Measurements from ENCODE around the gene XXYLT1. TPM values are rescaled to one million over a fixed set of nuclear protein-coding genes. Genes with fewer than 3 reads are reported as not detected.

The XXYLT1 gene
- total RNA-seq, 1 donor from 2014 or later, result 14.5 TPM

GRCh38 chr3:195021692-195022091, 249.3 kb downstream of the XXYLT1 start:
- intact Hi-C loops (cut with DNase I), result no loop called here
- H3K36me3 ChIP-seq, result no peaks in the 10 kb centered on the region
- no peak for DNase-seq (ENCODE audit: extremely low spot score in 2 of 2)
- H3K9me3 ChIP-seq, result no peaks in the 10 kb centered on the region
- H3K4me3 ChIP-seq, result no peak overlapping the region
- H3K27ac ChIP-seq, result no peak overlapping the region
- no peaks in the 10 kb centered on the region for H3K27me3 ChIP-seq
- TF ChIP-seq, protein P1, sequence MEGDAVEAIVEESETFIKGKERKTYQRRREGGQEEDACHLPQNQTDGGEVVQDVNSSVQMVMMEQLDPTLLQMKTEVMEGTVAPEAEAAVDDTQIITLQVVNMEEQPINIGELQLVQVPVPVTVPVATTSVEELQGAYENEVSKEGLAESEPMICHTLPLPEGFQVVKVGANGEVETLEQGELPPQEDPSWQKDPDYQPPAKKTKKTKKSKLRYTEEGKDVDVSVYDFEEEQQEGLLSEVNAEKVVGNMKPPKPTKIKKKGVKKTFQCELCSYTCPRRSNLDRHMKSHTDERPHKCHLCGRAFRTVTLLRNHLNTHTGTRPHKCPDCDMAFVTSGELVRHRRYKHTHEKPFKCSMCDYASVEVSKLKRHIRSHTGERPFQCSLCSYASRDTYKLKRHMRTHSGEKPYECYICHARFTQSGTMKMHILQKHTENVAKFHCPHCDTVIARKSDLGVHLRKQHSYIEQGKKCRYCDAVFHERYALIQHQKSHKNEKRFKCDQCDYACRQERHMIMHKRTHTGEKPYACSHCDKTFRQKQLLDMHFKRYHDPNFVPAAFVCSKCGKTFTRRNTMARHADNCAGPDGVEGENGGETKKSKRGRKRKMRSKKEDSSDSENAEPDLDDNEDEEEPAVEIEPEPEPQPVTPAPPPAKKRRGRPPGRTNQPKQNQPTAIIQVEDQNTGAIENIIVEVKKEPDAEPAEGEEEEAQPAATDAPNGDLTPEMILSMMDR (IDR thresholded peaks at IDR 0.05), result no peak
- TF ChIP-seq POLR2AphosphoS5 (IDR thresholded peaks at IDR 0.05; ENCODE audit: insufficient read depth in 1 of 2, low read depth in 1 of 2), result no peak
- TF ChIP-seq POLR2A (IDR thresholded peaks at IDR 0.05), result no peak
- H3K4me1 ChIP-seq, result no peaks in the 10 kb centered on the region

GRCh38 chr3:195020921-195021320, 250.0 kb downstream of the XXYLT1 start:
- H3K36me3 ChIP-seq, result no peaks in the 10 kb centered on the region
- intact Hi-C loops (cut with DNase I), result no loop called here
- no peak for DNase-seq (ENCODE audit: extremely low spot score in 2 of 2)
- H3K27me3 ChIP-seq, result no peaks in the 10 kb centered on the region
- TF ChIP-seq, protein P1 (IDR thresholded peaks at IDR 0.05), result no peak
- TF ChIP-seq POLR2A (IDR thresholded peaks at IDR 0.05) (no peak), POLR2AphosphoS5 (IDR thresholded peaks at IDR 0.05; ENCODE audit: insufficient read depth in 1 of 2, low read depth in 1 of 2) (no peak)
- no peak overlapping the region for H3K4me3 ChIP-seq
- H3K9me3 ChIP-seq, result no peaks in the 10 kb centered on the region
- H3K4me1 ChIP-seq, result no peaks in the 10 kb centered on the region
- H3K27ac ChIP-seq, result no peak overlapping the region

GRCh38 chr3:195020185-195020584, 250.8 kb downstream of the XXYLT1 start:
- H3K9me3 ChIP-seq, result no peaks in the 10 kb centered on the region
- no peak for DNase-seq (ENCODE audit: extremely low spot score in 2 of 2)
- H3K4me3 ChIP-seq, result no peak overlapping the region
- H3K4me1 ChIP-seq, result no peaks in the 10 kb centered on the region
- H3K27me3 ChIP-seq, result no peaks in the 10 kb centered on the region
- H3K27ac ChIP-seq, result no peak overlapping the region
- intact Hi-C loops (cut with DNase I), result no loop called here
- no peaks in the 10 kb centered on the region for H3K36me3 ChIP-seq
- TF ChIP-seq POLR2AphosphoS5 (IDR thresholded peaks at IDR 0.05; ENCODE audit: insufficient read depth in 1 of 2, low read depth in 1 of 2) (no peak), POLR2A (IDR thresholded peaks at IDR 0.05) (no peak)
- TF ChIP-seq, protein P1 (IDR thresholded peaks at IDR 0.05), result no peak

DNA sequence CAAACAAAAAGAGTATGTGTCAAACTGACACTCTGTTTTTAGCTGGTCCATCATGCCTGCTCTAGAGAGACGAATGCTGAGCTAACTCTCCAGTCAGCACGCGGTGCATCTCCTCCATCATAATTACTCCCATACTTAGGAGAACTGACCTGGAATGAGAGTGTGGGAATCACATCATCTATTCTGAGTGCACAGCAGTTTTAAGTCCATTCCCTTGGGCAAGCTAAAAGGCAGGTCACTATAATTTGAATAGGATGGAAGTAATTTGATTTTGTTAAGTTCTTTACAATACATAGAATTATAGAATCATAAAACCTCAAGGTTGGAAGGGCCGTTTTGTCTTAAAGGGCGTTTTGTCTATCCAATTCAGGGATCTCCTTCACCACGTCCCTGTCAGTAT, 251.6 kb downstream of the XXYLT1 start:
- Histone ChIP-seq H3K27me3 (no peaks in the 10 kb centered on the region), H3K27ac (no peak overlapping the region), H3K36me3 (no peaks in the 10 kb centered on the region), H3K4me3 (no peak overlapping the region), H3K9me3 (no peaks in the 10 kb centered on the region), H3K4me1 (no peaks in the 10 kb centered on the region)
- no peak for TF ChIP-seq POLR2AphosphoS5 (IDR thresholded peaks at IDR 0.05; ENCODE audit: insufficient read depth in 1 of 2, low read depth in 1 of 2)
- TF ChIP-seq, protein P1 (IDR thresholded peaks at IDR 0.05), result no peak
- no peak for TF ChIP-seq POLR2A (IDR thresholded peaks at IDR 0.05)
- intact Hi-C loops (cut with DNase I), result no loop called here
- no peak for DNase-seq (ENCODE audit: extremely low spot score in 2 of 2)

Small RNAs within 50 kb of the gene (microRNA-seq; reads per million reads assigned to microRNA genes)
- not detected for gene MIR3137 (ENCODE audit: borderline number of aligned reads, borderline replicate concordance)

Small RNAs within 50 kb of the gene (small RNA-seq; reads per million reads assigned to genes)
- gene MIR3137 (not detected), gene RN7SL36P (not detected), gene RNU6-25P (not detected)

Other genes with a start within 250 kb of the XXYLT1 start
- 59.4 TPM for gene ACAP2, start 171.9 kb upstream of the XXYLT1 start, total RNA-seq

Measured in vagina (tissue), 2 donors.